AG08396 (cell line): Measurements from ENCODE around the gene FOXD4L1.
"Not testable (repeated sequence)": the region's sequence is repeated elsewhere in the genome, so short reads cannot be mapped to it uniquely, and the experiment has no call there.

Experiments used
- DNase-seq: peaks from one replicate; pipeline ENCODE4 v3.0.0; 2012; ENCODE audit warnings: low spot score, mixed read lengths

FOXD4L1 gene

GRCh38 chr2:113524986-113525385 is 26.5 kb downstream of the FOXD4L1 start:
- DNase-seq, result not testable (repeated sequence)

GRCh38 chr2:113527350-113528045 is 29.0 kb downstream of the FOXD4L1 start:
- DNase-seq, result not testable (repeated sequence)

- not testable (repeated sequence) for DNase-seq
Observed at GRCh38 chr2:113528126-113528525, 29.7 kb downstream of the FOXD4L1 start.

- not testable (repeated sequence) for DNase-seq
Observed at GRCh38 chr2:113528904-113529303, 30.4 kb downstream of the FOXD4L1 start.

- DNase-seq, result not testable (repeated sequence)
Observed at GRCh38 chr2:113532991-113533390, 34.5 kb downstream of the FOXD4L1 start.

- DNase-seq, result not testable (repeated sequence)
Observed at GRCh38 chr2:113536573-113536972, 38.1 kb downstream of the FOXD4L1 start.

- DNase-seq, result not testable (repeated sequence)
Observed at GRCh38 chr2:113540834-113541203, 42.4 kb downstream of the FOXD4L1 start.

- DNase-seq, result not testable (repeated sequence)
Observed at GRCh38 chr2:113541204-113541975, 42.9 kb downstream of the FOXD4L1 start.

GRCh38 chr2:113541976-113542485 is 43.6 kb downstream of the FOXD4L1 start:
- not testable (repeated sequence) for DNase-seq

GRCh38 chr2:113542529-113542928 is 44.1 kb downstream of the FOXD4L1 start:
- not testable (repeated sequence) for DNase-seq
